Esophagus muscularis mucosa (tissue), 4 donors: ENCODE results near the gene TPH2. TPM values are rescaled to one million over a fixed set of nuclear protein-coding genes. Genes with fewer than 3 reads are reported as not detected.

Experiments used
- DNase-seq: peaks from one replicate; pipeline ENCODE4 v3.0.0-alpha.2; 2017; ENCODE audit errors: extremely low spot score
- H3K27ac ChIP-seq, 4 donors: fragments of 200-600 bp; sonication (generic); replicated peaks in 1 of 4; 1 replicate in 3 of 4; 2 replicates in 1 of 4; pipeline ENCODE4 v1.5.1; 2016 to 2019; ENCODE audit warnings: mild to moderate bottlenecking in 1 of 4
- H3K27me3 ChIP-seq, 4 donors: fragments of 200-600 bp; sonication (generic); one replicate each; pipeline versions ENCODE4 v1.5.1 to v1.6.0; 2016 to 2019
- H3K36me3 ChIP-seq, 4 donors: fragments of 200-600 bp; sonication (generic); one replicate each; pipeline ENCODE4 v1.5.1; 2016 to 2019
- H3K4me1 ChIP-seq, 4 donors: fragments of 200-600 bp; sonication (generic); one replicate each; pipeline ENCODE4 v1.5.1; 2016 to 2019
- H3K4me3 ChIP-seq, 4 donors: fragments of 200-600 bp; sonication (generic); 1 replicate in 2 of 4; 2 replicates in 2 of 4; pipeline ENCODE4 v1.5.1; 2016 to 2019; ENCODE audit warnings: mild to moderate bottlenecking in 4 of 4, moderate library complexity in 1 of 4
- H3K9me3 ChIP-seq, 4 donors: fragments of 200-600 bp; sonication (generic); 1 replicate in 3 of 4; 2 replicates in 1 of 4; pipeline ENCODE4 v1.5.1; 2016 to 2019
- CTCF ChIP-seq, 3 experiments: fragments of 200-600 bp in 2 of 3; fragments of 450-650 bp in 1 of 3; sonication (generic) in 2 of 3; IDR thresholded peaks; one replicate each; pipeline ENCODE4 v1.5.1; 2017 to 2019; ENCODE audit warnings: antibody characterized with exemption in 3 of 3, mild to moderate bottlenecking in 2 of 3, moderate library complexity in 1 of 3
- EP300 ChIP-seq: sonication (generic); formaldehyde crosslinking; IDR thresholded peaks from one replicate; pipeline ENCODE4 v1.6.1; 2017; ENCODE audit warnings: antibody characterized with exemption
- POLR2A ChIP-seq: fragments of 450-650 bp; IDR thresholded peaks from one replicate; pipeline ENCODE4 v1.6.1; 2017; ENCODE audit warnings: antibody characterized with exemption, moderate library complexity, mild to moderate bottlenecking, low read depth
- POLR2AphosphoS5 ChIP-seq, 2 donors: sonication (generic); formaldehyde crosslinking; IDR thresholded peaks; one replicate each; pipeline ENCODE4 v1.6.1; 2017; ENCODE audit warnings: antibody characterized with exemption in 2 of 2
- WGBS: methylation state at CpG from one replicate; pipeline ENCODE4 v1.1.5; 2018; 5-methylcytosine and 5-hydroxymethylcytosine counted together
- intact Hi-C: fragments of 100-400 bp; cut with DNase I; formaldehyde crosslinking; loops from one replicate; pipeline ENCODE4 v1.15.1; 2023
- total RNA-seq, 4 donors: library from RNA; depleted of rRNA; stranded (reverse); fragments of >200 nt; gene quantifications; one replicate each; pipeline versions ENCODE4 v1.1.0 to v1.2.1, GENCODE V29; 2016

The TPH2 gene
- total RNA-seq, 4 donors from 2014 or later, result 0.11 to 0.17 (median 0.13) TPM; not detected in 1

GRCh38 chr12:72028966-72029365, 90.3 kb downstream of the TPH2 start:
- TF ChIP-seq POLR2AphosphoS5 (IDR thresholded peaks at IDR 0.05) (no peak), POLR2A (no peak), EP300 (no peak), CTCF (IDR thresholded peaks at IDR 0.05) (no peak)
- DNase-seq, result no peak
- intact Hi-C loops, result no loop called here
- H3K4me1 ChIP-seq, result no peaks in the 10 kb centered on the region
- no peaks in the 10 kb centered on the region for H3K36me3 ChIP-seq
- WGBS, result 100% methylated on average over 1 of the region's 1 CpG
- H3K27me3 ChIP-seq, result no peaks in the 10 kb centered on the region
- no peaks in the 10 kb centered on the region for H3K9me3 ChIP-seq
- H3K27ac ChIP-seq, result no peak overlapping the region
- H3K4me3 ChIP-seq, result no peak overlapping the region

GRCh38 chr12:72030277-72030676, 91.6 kb downstream of the TPH2 start:
- no peaks in the 10 kb centered on the region for H3K9me3 ChIP-seq
- H3K4me1 ChIP-seq, result no peaks in the 10 kb centered on the region
- 59% methylated on average over 2 of the region's 2 CpGs for WGBS
- no peak for TF ChIP-seq EP300
- TF ChIP-seq POLR2A, result no peak
- no peak for TF ChIP-seq POLR2AphosphoS5 (IDR thresholded peaks at IDR 0.05)
- no peak for TF ChIP-seq CTCF (IDR thresholded peaks at IDR 0.05)
- H3K27ac ChIP-seq, result no peak overlapping the region
- H3K27me3 ChIP-seq, result no peaks in the 10 kb centered on the region
- no peak for DNase-seq
- intact Hi-C loops, result no loop called here
- H3K36me3 ChIP-seq, result no peaks in the 10 kb centered on the region
- H3K4me3 ChIP-seq, result no peak overlapping the region

- 83% methylated on average over 3 of the region's 3 CpGs for WGBS
- intact Hi-C loops, result no loop called here
- no peaks in the 10 kb centered on the region for H3K36me3 ChIP-seq
- H3K4me3 ChIP-seq, result no peak overlapping the region
- H3K4me1 ChIP-seq, result no peaks in the 10 kb centered on the region
- no peak overlapping the region for H3K27ac ChIP-seq
- no peaks in the 10 kb centered on the region for H3K9me3 ChIP-seq
- DNase-seq, result no peak
- no peak for TF ChIP-seq POLR2AphosphoS5 (IDR thresholded peaks at IDR 0.05)
- TF ChIP-seq CTCF (IDR thresholded peaks at IDR 0.05), result no peak
- no peak for TF ChIP-seq POLR2A
- no peak for TF ChIP-seq EP300
- no peaks in the 10 kb centered on the region for H3K27me3 ChIP-seq
Observed at GRCh38 chr12:72031066-72031465, 92.4 kb downstream of the TPH2 start.

GRCh38 chr12:72033991-72034390, 95.3 kb downstream of the TPH2 start:
- no peaks in the 10 kb centered on the region for H3K27me3 ChIP-seq
- H3K36me3 ChIP-seq, result no peaks in the 10 kb centered on the region
- WGBS, result 79% methylated on average over 2 of the region's 2 CpGs
- H3K4me3 ChIP-seq, result no peak overlapping the region
- no peaks in the 10 kb centered on the region for H3K9me3 ChIP-seq
- H3K4me1 ChIP-seq, result no peaks in the 10 kb centered on the region
- no peak overlapping the region for H3K27ac ChIP-seq
- intact Hi-C loops, result no loop called here
- TF ChIP-seq POLR2AphosphoS5 (IDR thresholded peaks at IDR 0.05) (no peak), CTCF (IDR thresholded peaks at IDR 0.05) (no peak), EP300 (no peak)
- DNase-seq, result no peak

GRCh38 chr12:72035625-72036024, 97.0 kb downstream of the TPH2 start:
- no peak for DNase-seq
- intact Hi-C loops, result no loop called here
- WGBS, result 76% methylated on average over 5 of the region's 5 CpGs
- Histone ChIP-seq H3K4me1 (no peaks in the 10 kb centered on the region), H3K36me3 (no peaks in the 10 kb centered on the region), H3K27ac (no peak overlapping the region), H3K9me3 (no peaks in the 10 kb centered on the region), H3K4me3 (no peak overlapping the region), H3K27me3 (no peaks in the 10 kb centered on the region)
- no peak for TF ChIP-seq POLR2AphosphoS5 (IDR thresholded peaks at IDR 0.05)
- no peak for TF ChIP-seq EP300
